Measurements from ENCODE around the gene ISYNA1.

Gene ISYNA1

DNA sequence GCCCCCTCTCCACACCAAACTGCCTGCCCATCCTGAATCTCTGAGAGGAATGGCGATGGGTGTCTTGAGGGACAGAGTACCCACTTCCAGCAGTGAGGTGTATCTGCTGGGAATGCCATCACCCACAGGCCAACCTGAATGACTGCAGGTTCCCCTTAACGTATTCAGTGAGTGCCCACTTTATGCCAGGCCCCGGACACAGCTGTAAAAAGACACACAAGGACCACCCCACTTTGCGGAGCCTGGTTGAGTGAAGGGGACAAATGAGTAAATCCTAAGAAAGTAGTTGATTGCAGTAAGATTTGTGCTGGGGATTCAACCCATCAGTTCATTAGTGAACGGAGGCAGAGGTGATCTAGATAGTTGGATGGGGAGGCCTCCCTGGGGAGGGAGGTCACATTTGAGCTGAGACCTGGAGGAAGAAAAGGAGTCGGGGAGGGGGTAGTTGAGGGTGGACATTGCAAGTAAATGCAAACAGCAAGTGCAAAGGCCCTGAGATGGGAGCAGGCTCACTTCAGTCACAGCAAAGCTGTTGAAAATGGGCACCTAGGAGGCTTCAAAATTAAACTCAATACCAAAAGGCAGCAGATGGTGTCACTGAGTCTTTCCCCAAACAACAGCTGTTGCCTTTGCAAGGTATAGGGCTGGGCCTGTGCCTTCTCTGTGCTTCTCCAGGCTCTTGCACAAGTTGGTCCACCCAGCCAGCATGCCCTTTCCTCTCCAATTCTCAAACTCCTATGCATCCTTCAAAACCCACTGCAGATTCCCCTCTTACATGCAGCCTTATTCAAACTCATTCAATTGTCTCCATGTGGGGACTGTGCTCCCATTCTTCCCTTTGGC is 47.6 kb downstream of the ISYNA1 start:
- no peak for DNase-seq

DNA sequence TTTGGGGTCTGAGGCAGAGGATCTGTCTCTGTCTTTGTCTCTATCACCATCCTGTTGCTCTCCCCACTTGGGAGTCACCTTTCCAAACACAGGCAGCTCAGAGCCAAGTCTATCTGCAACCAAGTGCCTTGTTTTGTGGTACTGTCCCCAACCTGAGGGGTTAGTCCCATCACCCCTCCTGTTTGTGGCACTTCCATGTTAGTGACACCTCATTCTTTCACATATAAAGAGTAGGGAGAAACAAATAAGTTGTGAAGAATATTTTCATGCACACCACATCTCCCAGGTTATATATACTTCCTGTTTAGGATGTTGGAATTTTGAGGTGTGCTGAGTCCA is 48.2 kb downstream of the ISYNA1 start:
- no peak for DNase-seq

DNA sequence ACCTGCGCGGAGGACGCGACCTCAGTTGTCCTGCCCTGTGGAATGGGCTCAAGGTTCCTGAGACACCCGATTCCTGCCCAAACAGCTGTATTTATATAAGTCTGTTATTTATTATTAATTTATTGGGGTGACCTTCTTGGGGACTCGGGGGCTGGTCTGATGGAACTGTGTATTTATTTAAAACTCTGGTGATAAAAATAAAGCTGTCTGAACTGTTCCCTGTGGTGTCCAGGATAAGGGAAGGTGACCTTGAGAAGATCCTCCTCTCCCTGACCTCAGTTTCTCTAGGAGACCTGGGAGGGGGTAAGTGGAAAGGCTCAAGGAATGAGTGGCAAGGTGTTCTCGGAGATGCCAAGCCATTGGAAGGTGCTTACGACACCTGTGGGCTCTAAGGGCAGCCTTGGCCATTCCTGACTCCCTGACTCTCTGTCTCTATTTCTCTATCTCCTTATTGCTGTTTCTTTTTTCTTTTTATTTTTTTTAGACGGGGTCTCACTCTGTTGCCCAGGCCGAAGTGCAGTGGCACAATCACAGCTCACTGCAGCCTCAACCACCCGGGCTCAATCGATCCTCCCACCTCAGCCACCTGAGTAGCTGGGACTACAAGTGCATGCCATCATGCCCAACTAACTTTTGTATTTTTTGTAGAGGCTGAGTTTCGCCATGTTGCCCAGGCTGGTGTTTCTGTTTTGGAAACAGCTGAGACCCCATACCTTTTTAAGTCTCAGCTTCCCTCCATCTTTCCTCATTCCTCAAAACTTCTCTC is 48.8 kb downstream of the ISYNA1 start:
- DNase-seq = no peak

DNA sequence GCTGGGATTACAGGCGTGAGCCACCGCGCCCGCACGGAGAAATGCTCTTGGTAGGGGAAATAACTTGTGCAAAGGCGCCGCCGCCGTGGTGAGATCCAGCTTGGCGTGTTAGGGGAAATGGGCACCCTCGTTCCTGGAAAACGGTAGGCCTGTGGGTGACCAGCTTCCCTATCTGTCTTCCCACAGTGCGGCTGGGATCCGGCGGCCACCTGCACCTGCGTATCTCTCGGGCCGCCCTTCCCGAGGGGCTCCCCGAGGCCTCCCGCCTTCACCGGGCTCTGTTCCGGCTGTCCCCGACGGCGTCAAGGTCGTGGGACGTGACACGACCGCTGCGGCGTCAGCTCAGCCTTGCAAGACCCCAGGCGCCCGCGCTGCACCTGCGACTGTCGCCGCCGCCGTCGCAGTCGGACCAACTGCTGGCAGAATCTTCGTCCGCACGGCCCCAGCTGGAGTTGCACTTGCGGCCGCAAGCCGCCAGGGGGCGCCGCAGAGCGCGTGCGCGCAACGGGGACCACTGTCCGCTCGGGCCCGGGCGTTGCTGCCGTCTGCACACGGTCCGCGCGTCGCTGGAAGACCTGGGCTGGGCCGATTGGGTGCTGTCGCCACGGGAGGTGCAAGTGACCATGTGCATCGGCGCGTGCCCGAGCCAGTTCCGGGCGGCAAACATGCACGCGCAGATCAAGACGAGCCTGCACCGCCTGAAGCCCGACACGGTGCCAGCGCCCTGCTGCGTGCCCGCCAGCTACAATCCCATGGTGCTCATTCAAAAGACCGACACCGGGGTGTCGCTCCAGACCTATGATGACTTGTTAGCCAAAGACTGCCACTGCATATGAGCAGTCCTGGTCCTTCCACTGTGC is 49.6 kb downstream of the ISYNA1 start:
- DNase-seq = peak; percentile 88

DNA sequence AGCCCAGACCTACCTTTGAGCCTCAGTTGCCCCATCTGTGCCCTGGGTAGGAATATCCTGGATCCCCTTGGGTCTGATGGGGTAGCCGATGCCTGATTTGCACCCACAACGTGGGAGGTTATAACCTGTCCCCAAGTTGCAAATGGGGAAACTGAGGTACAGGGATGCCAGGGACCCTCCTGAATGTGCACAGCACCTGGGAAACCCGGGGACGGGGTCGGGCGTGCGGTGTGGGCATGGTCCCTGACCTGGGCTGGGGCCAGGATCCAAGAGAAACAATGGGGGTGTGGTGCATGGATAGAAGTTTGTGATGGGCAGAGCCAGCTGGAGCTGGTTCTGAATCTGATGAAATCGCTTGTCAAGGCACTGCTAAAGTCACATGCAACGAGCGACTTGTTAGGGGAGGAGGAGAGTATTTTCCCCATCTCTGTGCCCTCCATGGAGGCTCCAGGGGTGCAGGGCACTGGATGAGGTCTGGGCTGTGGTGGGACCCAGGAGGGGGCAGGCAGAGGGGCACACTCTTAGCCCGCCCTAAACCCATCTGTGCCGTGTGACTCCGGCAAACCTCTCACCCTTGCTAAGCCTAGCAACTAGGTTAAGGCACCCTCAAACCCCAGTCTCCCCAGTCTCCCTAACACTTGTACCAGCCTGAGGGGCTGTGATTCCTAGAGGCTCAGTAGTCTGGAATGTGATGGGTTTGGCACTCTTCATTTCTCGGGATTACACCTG is 51.2 kb downstream of the ISYNA1 start:
- no peak for DNase-seq

DNA sequence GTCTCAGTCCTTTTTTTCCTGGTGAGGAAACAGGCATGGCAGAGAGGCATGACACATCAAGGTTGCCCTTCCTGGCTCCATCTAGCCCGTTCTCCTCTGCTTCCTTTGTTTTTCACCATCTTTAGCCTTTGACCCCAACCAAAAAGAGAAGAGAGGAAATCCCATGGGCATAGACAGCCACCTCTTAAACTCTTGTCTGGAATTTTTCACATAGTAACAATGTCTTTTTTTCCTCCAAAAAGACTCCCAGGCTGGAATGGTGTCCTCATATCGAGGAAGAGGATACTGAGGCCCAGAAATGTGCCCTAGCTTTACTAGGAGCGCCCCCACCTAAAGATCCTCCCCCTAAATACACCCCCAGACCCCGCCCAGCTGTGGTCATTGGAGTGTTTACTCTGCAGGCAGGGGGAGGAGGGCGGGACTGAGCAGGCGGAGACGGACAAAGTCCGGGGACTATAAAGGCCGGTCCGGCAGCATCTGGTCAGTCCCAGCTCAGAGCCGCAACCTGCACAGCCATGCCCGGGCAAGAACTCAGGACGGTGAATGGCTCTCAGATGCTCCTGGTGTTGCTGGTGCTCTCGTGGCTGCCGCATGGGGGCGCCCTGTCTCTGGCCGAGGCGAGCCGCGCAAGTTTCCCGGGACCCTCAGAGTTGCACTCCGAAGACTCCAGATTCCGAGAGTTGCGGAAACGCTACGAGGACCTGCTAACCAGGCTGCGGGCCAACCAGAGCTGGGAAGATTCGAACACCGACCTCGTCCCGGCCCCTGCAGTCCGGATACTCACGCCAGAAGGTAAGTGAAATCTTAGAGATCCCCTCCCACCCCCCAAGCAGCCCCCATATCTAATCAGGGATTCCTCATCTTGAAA is 52.0 kb downstream of the ISYNA1 start, which contains the start of gene GDF15:
TSS of gene GDF15 (plus strand) at position 484 of the 868 bp plus-strand sequence. CDS start at position 516, 32 bp downstream.
- DNase-seq = no peak

DNA sequence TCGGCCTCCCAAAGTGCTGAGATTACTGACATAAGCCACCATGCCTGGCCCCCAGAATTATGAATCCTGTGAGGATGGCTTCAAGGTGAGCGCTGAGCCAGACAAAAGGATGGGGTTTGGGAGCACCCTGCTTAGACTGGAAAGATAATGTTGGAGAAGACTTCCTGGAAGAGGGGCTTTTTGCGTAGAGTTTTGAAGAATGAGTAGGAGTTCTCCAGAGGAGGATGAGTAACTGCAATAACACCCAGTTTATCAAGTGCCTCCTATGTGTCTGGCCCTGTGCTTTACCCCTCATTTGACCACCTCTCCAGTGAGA is 52.6 kb downstream of the ISYNA1 start:
- DNase-seq = no peak

DNA sequence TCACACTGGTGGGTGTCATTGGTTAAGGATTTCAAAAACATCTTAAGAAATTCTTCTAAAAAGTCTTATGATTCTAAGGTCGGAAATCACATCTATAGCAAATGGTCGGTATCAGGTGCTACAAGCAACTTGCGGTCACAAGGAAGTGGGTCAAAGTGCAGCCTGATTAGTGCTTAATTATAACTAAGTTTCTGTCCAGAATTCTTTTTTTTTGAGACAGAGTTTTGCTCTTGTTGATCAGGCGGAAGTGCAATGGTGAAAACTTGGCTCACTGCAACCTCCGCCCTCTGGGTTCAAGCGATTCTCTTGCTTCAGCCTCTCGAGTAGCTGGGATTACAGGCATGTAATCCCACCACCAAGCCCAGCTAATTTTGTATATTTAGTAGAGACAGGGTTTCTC is 53.2 kb downstream of the ISYNA1 start:
- DNase-seq = no peak
